Measurements from ENCODE around the gene IMPDH2. TPM values are rescaled to one million over a fixed set of nuclear protein-coding genes. Genes with fewer than 3 reads are reported as not detected.

The IMPDH2 gene
- total RNA-seq, 4 donors from 2014 or later = 25.1 to 106 (median 72.7) TPM

GRCh38 chr3:49021813-49022687 is 7.1 kb downstream of the IMPDH2 start, which contains the start of gene NDUFAF3:
NDUFAF3 (plus strand) TSS chr3:49022121; CDS start chr3:49022145, 24 bp downstream.
- TF ChIP-seq POLR2AphosphoS5 (IDR thresholded peaks at IDR 0.05) (peak; percentile 90 to 98 (median 93)), EP300 (IDR thresholded peaks at IDR 0.05; ENCODE audit: low read depth) (no peak), POLR2A (IDR thresholded peaks at IDR 0.05) (peak; percentile 79)
- TF ChIP-seq, protein P1, sequence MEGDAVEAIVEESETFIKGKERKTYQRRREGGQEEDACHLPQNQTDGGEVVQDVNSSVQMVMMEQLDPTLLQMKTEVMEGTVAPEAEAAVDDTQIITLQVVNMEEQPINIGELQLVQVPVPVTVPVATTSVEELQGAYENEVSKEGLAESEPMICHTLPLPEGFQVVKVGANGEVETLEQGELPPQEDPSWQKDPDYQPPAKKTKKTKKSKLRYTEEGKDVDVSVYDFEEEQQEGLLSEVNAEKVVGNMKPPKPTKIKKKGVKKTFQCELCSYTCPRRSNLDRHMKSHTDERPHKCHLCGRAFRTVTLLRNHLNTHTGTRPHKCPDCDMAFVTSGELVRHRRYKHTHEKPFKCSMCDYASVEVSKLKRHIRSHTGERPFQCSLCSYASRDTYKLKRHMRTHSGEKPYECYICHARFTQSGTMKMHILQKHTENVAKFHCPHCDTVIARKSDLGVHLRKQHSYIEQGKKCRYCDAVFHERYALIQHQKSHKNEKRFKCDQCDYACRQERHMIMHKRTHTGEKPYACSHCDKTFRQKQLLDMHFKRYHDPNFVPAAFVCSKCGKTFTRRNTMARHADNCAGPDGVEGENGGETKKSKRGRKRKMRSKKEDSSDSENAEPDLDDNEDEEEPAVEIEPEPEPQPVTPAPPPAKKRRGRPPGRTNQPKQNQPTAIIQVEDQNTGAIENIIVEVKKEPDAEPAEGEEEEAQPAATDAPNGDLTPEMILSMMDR (IDR thresholded peaks at IDR 0.05) = peak; percentile 95 to 100 (median 97)
- in situ Hi-C loops (cut with MboI; ENCODE audit: low pct_ligation_motif_present in 1 of 4, low pct_unique_long_range_greater_than_20kb in 1 of 4, low sequenced_read_pairs in 3 of 4) (no loop called here), intact Hi-C loops (cut with DNase I; ENCODE audit: low total_unique reads) (no loop called here)
- H3K36me3 ChIP-seq = peaks cover 0 to 23% (median 0%) of the 10 kb centered on the region in 4 donors
- H3K27ac ChIP-seq = peak within 1 kb of the TSS; percentile 99 to 100 (median 100)
- peak; percentile 95 for DNase-seq
- peak within 1 kb of the TSS; percentile 70 to 93 (median 82) for H3K4me3 ChIP-seq
- H3K27me3 ChIP-seq = no peaks in the 10 kb centered on the region
- H3K4me1 ChIP-seq = peaks cover 19 to 49% (median 36%) of the 10 kb centered on the region in 4 donors
- WGBS, 2 donors (ENCODE audit: low coverage in 1 of 2) = 0 to 1% methylated on average over 1 to 65 of the region's 83 CpGs
- H3K9me3 ChIP-seq = no peaks in the 10 kb centered on the region

DNA sequence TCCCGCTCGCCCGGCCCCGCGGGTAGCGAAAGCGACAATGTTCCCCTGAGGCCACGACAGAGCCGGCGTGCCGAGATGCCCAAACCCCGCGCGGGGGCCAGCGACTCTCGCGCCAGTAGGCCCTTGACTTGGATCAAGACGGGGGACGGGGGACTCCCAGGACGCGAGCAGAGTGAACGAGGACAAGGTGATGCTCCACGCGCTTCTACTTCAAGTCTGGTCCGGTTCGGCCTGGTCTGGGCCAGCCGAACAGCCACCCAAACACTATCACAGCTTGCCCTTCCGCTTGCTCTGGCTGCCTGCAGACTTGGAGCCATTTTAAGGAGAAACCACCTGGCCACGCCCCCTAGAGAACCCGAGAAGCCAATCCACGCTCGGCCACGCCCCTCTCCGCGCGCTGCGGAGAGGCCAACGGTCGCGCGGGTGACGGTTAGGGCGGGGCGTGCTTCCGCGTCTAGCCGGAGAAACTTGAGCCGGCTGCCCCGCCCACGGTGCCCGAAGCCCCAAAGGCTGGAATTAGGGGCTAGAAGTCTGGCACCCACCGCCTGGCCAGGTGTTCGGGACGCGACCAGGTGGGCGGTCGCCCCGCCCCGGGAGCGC is 7.9 kb downstream of the IMPDH2 start:
- Histone ChIP-seq H3K9me3 (no peaks in the 10 kb centered on the region), H3K36me3 (peaks cover 0 to 23% (median 0%) of the 10 kb centered on the region in 4 donors), H3K27ac (peak overlapping the region; percentile 99 to 100 (median 100)), H3K4me3 (peak overlapping the region; percentile 70 to 93 (median 82)), H3K4me1 (peaks cover 19 to 52% (median 37%) of the 10 kb centered on the region in 4 donors), H3K27me3 (no peaks in the 10 kb centered on the region)
- TF ChIP-seq POLR2A (IDR thresholded peaks at IDR 0.05) (peak; percentile 100), POLR2AphosphoS5 (IDR thresholded peaks at IDR 0.05) (peak; percentile 99 to 100 (median 99)), EP300 (IDR thresholded peaks at IDR 0.05; ENCODE audit: low read depth) (peak; percentile 92)
- TF ChIP-seq, protein P1 (IDR thresholded peaks at IDR 0.05) = no peak
- intact Hi-C loops (cut with DNase I; ENCODE audit: low total_unique reads) (no loop called here), in situ Hi-C loops (cut with MboI; ENCODE audit: low pct_ligation_motif_present in 1 of 4, low pct_unique_long_range_greater_than_20kb in 1 of 4, low sequenced_read_pairs in 3 of 4) (no loop called here)
- WGBS, 2 donors (ENCODE audit: low coverage in 1 of 2) = 1% methylated on average over 47 of the region's 60 CpGs; no CpG with 5 or more reads in 1 of the 2 donors
- peak; percentile 100 for DNase-seq

GRCh38 chr3:49020330-49021212 is 8.6 kb downstream of the IMPDH2 start:
- DNase-seq = peak; percentile 75
- Histone ChIP-seq H3K27ac (peak overlapping the region; percentile 99 to 100 (median 100)), H3K4me1 (peaks cover 19 to 52% (median 37%) of the 10 kb centered on the region in 4 donors), H3K4me3 (peak overlapping the region; percentile 70 to 93 (median 79)), H3K36me3 (peaks cover 0 to 17% (median 0%) of the 10 kb centered on the region in 4 donors), H3K27me3 (no peaks in the 10 kb centered on the region), H3K9me3 (no peaks in the 10 kb centered on the region)
- WGBS, 2 donors (ENCODE audit: low coverage in 1 of 2) = 0% methylated on average over 47 of the region's 51 CpGs; no CpG with 5 or more reads in 1 of the 2 donors
- TF ChIP-seq POLR2AphosphoS5 (IDR thresholded peaks at IDR 0.05) = peak in 1 of 3 donors; percentile 19
- TF ChIP-seq EP300 (IDR thresholded peaks at IDR 0.05; ENCODE audit: low read depth) = no peak
- no peak for TF ChIP-seq POLR2A (IDR thresholded peaks at IDR 0.05)
- TF ChIP-seq, protein P1 (IDR thresholded peaks at IDR 0.05) = no peak
- intact Hi-C loops (cut with DNase I; ENCODE audit: low total_unique reads) (loop anchor here (1.0 kb wide), 1 partner anchor 13 kb away; the partner anchor contains the start of gene WDR6), in situ Hi-C loops (cut with MboI; ENCODE audit: low pct_ligation_motif_present in 1 of 4, low pct_unique_long_range_greater_than_20kb in 1 of 4, low sequenced_read_pairs in 3 of 4) (no loop called here)

All from transverse colon (tissue), 4 donors.